CD4-positive, alpha-beta T cell treated with Interleukin-17A for 4 hours (primary cell): ENCODE data around the gene CXorf49B.
"Not testable (repeated sequence)": the region's sequence is repeated elsewhere in the genome, so short reads cannot be mapped to it uniquely, and the experiment has no call there.

ENCODE experiments used
- DNase-seq: peaks from one replicate; pipeline ENCODE4 v3.0.0-alpha.2; 2020; ENCODE audit warnings: mixed read lengths

CXorf49B gene

GRCh38 chrX:71763049-71763448, at the start of gene CXorf49B:
Gene CXorf49B, plus strand, starts transcription at chrX:71763349. Its CDS starts 75 bp downstream, at chrX:71763424.
- not testable (repeated sequence) for DNase-seq

GRCh38 chrX:71714064-71714463, 49.1 kb upstream of the CXorf49B start:
- DNase-seq, result not testable (repeated sequence)

GRCh38 chrX:71715551-71715950, 47.6 kb upstream of the CXorf49B start:
- DNase-seq, result not testable (repeated sequence)

GRCh38 chrX:71716323-71716722, 46.8 kb upstream of the CXorf49B start:
- DNase-seq, result not testable (repeated sequence)

GRCh38 chrX:71718185-71718584, 45.0 kb upstream of the CXorf49B start, which contains the start of gene CXorf49:
Gene CXorf49, minus strand, starts transcription at chrX:71718285. Its CDS starts 134 bp downstream, at chrX:71718151.
- not testable (repeated sequence) for DNase-seq

GRCh38 chrX:71719195-71719594, 44.0 kb upstream of the CXorf49B start:
- not testable (repeated sequence) for DNase-seq

GRCh38 chrX:71720289-71720886, 42.8 kb upstream of the CXorf49B start:
- not testable (repeated sequence) for DNase-seq

- DNase-seq, result not testable (repeated sequence)
These were observed 2.4 kb upstream of the CXorf49B start for GRCh38 chrX:71760688-71761281.

- not testable (repeated sequence) for DNase-seq
These were observed 1.7 kb downstream of the CXorf49B start for GRCh38 chrX:71764832-71765231.

- not testable (repeated sequence) for DNase-seq
These were observed 2.5 kb downstream of the CXorf49B start for GRCh38 chrX:71765613-71766012.

- DNase-seq, result not testable (repeated sequence)
These were observed 4.0 kb downstream of the CXorf49B start for GRCh38 chrX:71767134-71767533.

- DNase-seq, result not testable (repeated sequence)
These were observed 15.2 kb downstream of the CXorf49B start for GRCh38 chrX:71778322-71778721.

GRCh38 chrX:71782225-71782949, 19.2 kb downstream of the CXorf49B start:
- DNase-seq, result not testable (repeated sequence)

- DNase-seq, result not testable (repeated sequence)
These were observed 19.8 kb downstream of the CXorf49B start for GRCh38 chrX:71782950-71783299.

- not testable (repeated sequence) for DNase-seq
These were observed 20.6 kb downstream of the CXorf49B start for GRCh38 chrX:71783569-71784347.

- not testable (repeated sequence) for DNase-seq
These were observed 21.3 kb downstream of the CXorf49B start for GRCh38 chrX:71784348-71784983.

- DNase-seq, result not testable (repeated sequence)
These were observed 43.3 kb downstream of the CXorf49B start for GRCh38 chrX:71806450-71806849.

GRCh38 chrX:71809886-71810285, 46.7 kb downstream of the CXorf49B start:
- DNase-seq, result no peak

GRCh38 chrX:71814123-71814912, 51.2 kb downstream of the CXorf49B start:
- DNase-seq, result no peak

GRCh38 chrX:71815121-71815905, 52.2 kb downstream of the CXorf49B start:
- DNase-seq, result no peak

- no peak for DNase-seq
These were observed 52.7 kb downstream of the CXorf49B start for GRCh38 chrX:71815906-71816156.
